ENCODE data around the gene TOMM70. TPM values are rescaled to one million over a fixed set of nuclear protein-coding genes. Genes with fewer than 3 reads are reported as not detected.

Gene TOMM70
- total and polyA plus RNA-seq, 2 of the 4 experiments (the other 2 are of a cell fraction): 24.6 to 35.1 TPM

- Histone ChIP-seq H3K4ac (ENCODE audit: low read depth, low read length) (no peak overlapping the region), H3K4me3 (ENCODE audit: insufficient read depth, low read depth, low read length) (no peak overlapping the region), H4K20me1 (ENCODE audit: insufficient read depth, low read length) (no peaks in the 10 kb centered on the region), H4K8ac (ENCODE audit: low read depth in 2 of 2, low read length in 2 of 2) (no peak overlapping the region), H3K9ac (ENCODE audit: low read depth, low read length) (no peak overlapping the region), H3K79me1 (ENCODE audit: low read depth in 1 of 2, low read length in 2 of 2) (no peaks in the 10 kb centered on the region), H3K4me1 (ENCODE audit: control insufficient read depth, insufficient read depth, low read length) (peaks cover 2% of the 10 kb centered on the region; the same call in 1 of the 2 replicates), H2BK5ac (ENCODE audit: low read depth, low read length, poor library complexity, severe bottlenecking) (no peak overlapping the region), H2AK9ac (replicated peaks; ENCODE audit: low read depth, low read length, poor library complexity) (no peak overlapping the region), H3K27ac (ENCODE audit: insufficient read depth, low read length) (no peak overlapping the region), H3K18ac (ENCODE audit: low read depth, low read length) (no peak overlapping the region), H3K9me1 (ENCODE audit: insufficient read depth, low read length) (no peaks in the 10 kb centered on the region; the same call in 1 of the 2 replicates), H3K9me3 (ENCODE audit: control insufficient read depth, insufficient read depth, low read length) (no peaks in the 10 kb centered on the region), H3K23ac (ENCODE audit: low read depth, low read length) (no peak overlapping the region), H4K91ac (ENCODE audit: insufficient read depth, low read depth, low read length) (no peak overlapping the region), H3K14ac (replicated peaks; ENCODE audit: low read depth, low read length) (no peak overlapping the region), H2AK5ac (ENCODE audit: low read depth, low read length) (no peak overlapping the region), H2BK15ac (ENCODE audit: low read depth, low read length) (no peak overlapping the region), H2BK20ac (ENCODE audit: low read depth, low read length) (no peak overlapping the region), H3K4me2 (ENCODE audit: low read depth, low read length) (no peak overlapping the region), H3K27me3 (ENCODE audit: control insufficient read depth, insufficient read depth, low read length) (no peaks in the 10 kb centered on the region), H3K56ac (ENCODE audit: extremely low read depth, insufficient read depth, low read length) (no peak overlapping the region), H4K5ac (ENCODE audit: low read depth, low read length) (no peak overlapping the region), H2BK120ac (ENCODE audit: low read depth, low read length) (no peak overlapping the region), H3K36me3 (ENCODE audit: control insufficient read depth, insufficient read depth, low read length) (no peaks in the 10 kb centered on the region), H2AFZ (replicated peaks; ENCODE audit: low read length, poor library complexity) (no peak overlapping the region)
- in situ Hi-C loops (cut with MboI; ENCODE audit: low sequenced_read_pairs): no loop called here
- no peak for ATAC-seq (ENCODE audit: low read depth)
- BruUV-seq (replicated peaks): no TSS peak
- ChIA-PET CTCF (interaction anchor here (1.1 kb wide), 1 partner anchor 20 kb away, joined by 3 read pairs; no protein-coding TSS in a partner anchor), POLR2A (ENCODE audit: unreplicated experiment) (no interaction called here)
- DNase-seq: no peak
- intact Hi-C loops (cut with micrococcal nuclease): no loop called here
- whole genome bisulfite sequencing, 2 experiments (ENCODE audit: extremely low coverage in 2 of 2, insufficient read length in 1 of 2): no CpG with 5 or more reads among the region's 2 CpGs
- no peak for TF ChIP-seq CTCF (conservative IDR thresholded peaks at IDR 0.05; ENCODE audit: low read depth, low read length)
- no peak for TF ChIP-seq FOS (IDR thresholded peaks at IDR 0.05; ENCODE audit: low read depth, low read length)
- TF ChIP-seq CEBPB (IDR thresholded peaks at IDR 0.05; ENCODE audit: low read depth, low read length): no peak
- no peak for TF ChIP-seq BHLHE40 (IDR thresholded peaks at IDR 0.05; ENCODE audit: low read depth, low read length)
- no peak for TF ChIP-seq RFX5 (IDR thresholded peaks at IDR 0.05; ENCODE audit: low read depth, low read length)
- no peak for TF ChIP-seq CHD1 (IDR thresholded peaks at IDR 0.05; ENCODE audit: low read depth, low read length)
- TF ChIP-seq NFE2L2 (IDR thresholded peaks at IDR 0.05; ENCODE audit: low read depth, low read length): no peak
- no peak for TF ChIP-seq USF2 (IDR thresholded peaks at IDR 0.05; ENCODE audit: low read depth, low read length)
- no peak for TF ChIP-seq MAFK (IDR thresholded peaks at IDR 0.05; ENCODE audit: low read depth, low read length)
- no peak for TF ChIP-seq POLR2A (IDR thresholded peaks at IDR 0.05; ENCODE audit: low read depth, low read length)
- TF ChIP-seq MAZ (IDR thresholded peaks at IDR 0.05; ENCODE audit: borderline replicate concordance, low read depth, low read length): no peak
- no peak for TF ChIP-seq MXI1 (IDR thresholded peaks at IDR 0.05; ENCODE audit: borderline replicate concordance, low read depth, low read length)
- dilution Hi-C loops (cut with HindIII; ENCODE audit: low sequenced_read_pairs, unreplicated experiment): no loop called here
These were observed 23.4 kb upstream of the TOMM70 start for GRCh38 chr3:100424261-100424660.

Data from IMR-90 (cell line).